ENCODE data around the gene CCL7. TPM values are rescaled to one million over a fixed set of nuclear protein-coding genes. Genes with fewer than 3 reads are reported as not detected.

CCL7 gene
- 0.17 TPM in 1 of 2 replicates, not detected in the other for total RNA-seq

- no peak for TF ChIP-seq CTCF (conservative IDR thresholded peaks at IDR 0.05; ENCODE audit: low read depth, low read length)
- no peak within 1 kb of the TSS for H3K4me3 ChIP-seq (ENCODE audit: low read depth, low read length)
- DNase-seq (ENCODE audit: low read depth): no peak
Measured at GRCh38 chr17:34269969-34270368, at the start of gene CCL7. Gene CCL7, plus strand, starts transcription at chr17:34270221. Its CDS starts 70 bp downstream, at chr17:34270291.

- no peak for TF ChIP-seq CTCF (conservative IDR thresholded peaks at IDR 0.05; ENCODE audit: low read depth, low read length)
- DNase-seq (ENCODE audit: low read depth): no peak
- H3K4me3 ChIP-seq (ENCODE audit: low read depth, low read length): no peak overlapping the region
Measured at GRCh38 chr17:34220752-34221395, 49.1 kb upstream of the CCL7 start.

DNA sequence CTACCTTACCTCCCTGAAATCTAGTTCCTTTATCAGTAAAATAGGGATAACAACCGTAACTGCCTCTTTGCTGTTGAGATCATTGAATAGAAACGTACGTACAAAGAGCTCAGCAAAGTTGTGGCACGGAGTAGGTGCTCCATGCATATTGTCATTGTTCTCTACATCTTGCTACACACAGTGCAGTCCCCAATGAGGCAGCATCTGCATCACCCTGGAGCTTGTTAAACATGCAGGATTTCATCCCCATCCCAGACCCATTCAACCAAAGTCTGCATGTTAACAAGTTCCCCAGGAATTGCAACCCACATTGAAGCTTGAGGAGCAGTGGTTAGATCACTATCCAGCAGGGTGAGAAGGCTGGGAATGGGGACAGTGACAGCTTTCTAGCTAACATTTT is 48.6 kb upstream of the CCL7 start:
- TF ChIP-seq CTCF (conservative IDR thresholded peaks at IDR 0.05; ENCODE audit: low read depth, low read length): no peak
- no peak for DNase-seq (ENCODE audit: low read depth)
- no peak overlapping the region for H3K4me3 ChIP-seq (ENCODE audit: low read depth, low read length)

DNA sequence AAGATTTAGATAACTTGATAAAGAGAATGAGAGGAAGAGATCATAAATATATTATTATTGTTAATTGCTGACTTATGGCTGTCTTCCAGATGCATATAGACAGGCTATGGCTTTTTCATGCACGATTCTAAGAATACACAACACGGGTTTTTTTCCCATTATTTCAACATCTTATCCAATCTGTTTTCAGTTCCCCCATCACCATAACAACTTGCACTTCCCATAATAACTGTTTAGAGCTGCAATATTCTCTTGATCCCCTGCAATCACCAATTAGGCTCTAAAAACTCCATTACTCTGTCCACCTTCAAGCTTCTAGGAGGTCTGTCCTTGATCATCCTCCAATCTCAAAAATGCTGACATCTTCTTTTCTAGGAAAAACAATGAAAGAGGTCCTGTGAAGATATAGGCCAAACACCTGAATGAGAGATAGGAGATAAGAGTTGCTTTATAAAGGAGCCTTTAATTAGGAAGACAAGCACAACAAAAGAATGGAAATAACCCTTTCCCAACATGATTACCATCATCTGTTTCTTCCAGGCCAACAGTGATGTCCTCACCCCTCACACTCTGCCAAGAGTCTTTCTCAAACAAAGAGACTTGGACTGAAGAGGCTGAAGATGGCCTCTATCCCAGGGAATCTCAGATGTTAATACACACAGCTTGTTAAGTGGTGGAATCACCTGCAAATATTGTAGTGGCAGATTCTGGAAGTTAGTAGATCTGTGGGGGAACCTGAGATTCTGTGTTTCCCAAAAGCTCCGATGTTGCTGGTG is 47.1 kb upstream of the CCL7 start:
- no peak for DNase-seq (ENCODE audit: low read depth)
- no peak for TF ChIP-seq CTCF (conservative IDR thresholded peaks at IDR 0.05; ENCODE audit: low read depth, low read length)
- H3K4me3 ChIP-seq (ENCODE audit: low read depth, low read length): no peak overlapping the region

DNA sequence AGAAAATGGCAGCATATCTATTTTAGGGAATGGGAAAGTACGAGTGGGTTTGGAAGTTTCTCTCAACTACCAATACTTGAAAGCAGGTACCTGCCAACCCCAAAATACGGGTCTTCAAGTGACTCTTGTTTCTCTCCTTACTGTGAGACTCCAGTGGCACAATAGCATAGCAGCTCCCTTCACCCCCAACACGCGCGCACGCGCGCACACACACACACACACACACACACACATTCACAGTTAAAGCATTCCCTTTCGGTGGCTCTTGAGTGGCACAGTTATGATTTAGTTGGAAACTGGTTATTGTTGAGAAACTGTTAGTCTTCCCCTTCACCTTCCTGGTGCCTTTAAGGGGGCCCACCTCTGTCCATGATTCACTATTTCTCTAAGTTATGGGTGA is 45.0 kb upstream of the CCL7 start:
- no peak overlapping the region for H3K4me3 ChIP-seq (ENCODE audit: low read depth, low read length)
- DNase-seq (ENCODE audit: low read depth): no peak
- no peak for TF ChIP-seq CTCF (conservative IDR thresholded peaks at IDR 0.05; ENCODE audit: low read depth, low read length)

- DNase-seq (ENCODE audit: low read depth): no peak
- no peak for TF ChIP-seq CTCF (conservative IDR thresholded peaks at IDR 0.05; ENCODE audit: low read depth, low read length)
- H3K4me3 ChIP-seq (ENCODE audit: low read depth, low read length): no peak overlapping the region
Measured at GRCh38 chr17:34226011-34226743, 43.8 kb upstream of the CCL7 start.
